GM19463 (cell line): ENCODE results near the gene THNSL1.
A peak's percentile ranks its signal among the peaks of the same experiment; 100 is the strongest.
"Not testable (repeated sequence)": the region's sequence is repeated elsewhere in the genome, so short reads cannot be mapped to it uniquely, and the experiment has no call there.

Experiments used
- ATAC-seq: cut with Tn5 transposase; IDR thresholded peaks from one replicate; pipeline ENCODE4 v1.9.1; 2021; ENCODE audit warnings: mild to moderate bottlenecking, moderate library complexity; ENCODE audit not compliant: unreplicated experiment

THNSL1 gene

GRCh38 chr10:25016376-25017153 lies at the start of gene THNSL1:
THNSL1 (plus strand) TSS chr10:25016612; CDS start chr10:25023224, 6,612 bp downstream.
- ATAC-seq = peak; percentile 96

GRCh38 chr10:24966962-24967481 lies 49.4 kb upstream of the THNSL1 start:
- no peak for ATAC-seq

- ATAC-seq = no peak
Measured at GRCh38 chr10:24968349-24968748, 48.1 kb upstream of the THNSL1 start.

- not testable (repeated sequence) for ATAC-seq
Measured at GRCh38 chr10:24968951-24969350, 47.5 kb upstream of the THNSL1 start.

- ATAC-seq = no peak
Measured at GRCh38 chr10:24969841-24970281, 46.6 kb upstream of the THNSL1 start.

- ATAC-seq = no peak
Measured at GRCh38 chr10:24971374-24971773, 45.0 kb upstream of the THNSL1 start.

- ATAC-seq = no peak
Measured at GRCh38 chr10:24973163-24973562, 43.2 kb upstream of the THNSL1 start.

GRCh38 chr10:24974976-24975375 lies 41.4 kb upstream of the THNSL1 start:
- ATAC-seq = no peak

GRCh38 chr10:24979685-24980084 lies 36.7 kb upstream of the THNSL1 start:
- ATAC-seq = no peak

- ATAC-seq = no peak
Measured at GRCh38 chr10:24981161-24981710, 35.2 kb upstream of the THNSL1 start.

GRCh38 chr10:24982319-24983112 lies 33.9 kb upstream of the THNSL1 start:
- no peak for ATAC-seq

- ATAC-seq = no peak
Measured at GRCh38 chr10:24983130-24983529, 33.3 kb upstream of the THNSL1 start.

GRCh38 chr10:24983946-24984345 lies 32.5 kb upstream of the THNSL1 start:
- ATAC-seq = no peak

- no peak for ATAC-seq
Measured at GRCh38 chr10:24984906-24985305, 31.5 kb upstream of the THNSL1 start.

GRCh38 chr10:24988831-24989640 lies 27.4 kb upstream of the THNSL1 start:
- ATAC-seq = no peak

- ATAC-seq = no peak
Measured at GRCh38 chr10:24989867-24990266, 26.5 kb upstream of the THNSL1 start.

GRCh38 chr10:24991298-24991697 lies 25.1 kb upstream of the THNSL1 start:
- no peak for ATAC-seq

- no peak for ATAC-seq
Measured at GRCh38 chr10:24992512-24993133, 23.8 kb upstream of the THNSL1 start.

GRCh38 chr10:24993237-24993958 lies 23.0 kb upstream of the THNSL1 start:
- no peak for ATAC-seq

GRCh38 chr10:24995072-24995471 lies 21.3 kb upstream of the THNSL1 start:
- no peak for ATAC-seq
